GM21447 (cell line): ENCODE results near the gene SYT5.
"Not testable (repeated sequence)": the region's sequence is repeated elsewhere in the genome, so short reads cannot be mapped to it uniquely, and the experiment has no call there.

Experiments
- ATAC-seq: cut with Tn5 transposase; IDR thresholded peaks from one replicate; pipeline ENCODE4 v1.9.1; 2021; ENCODE audit not compliant: unreplicated experiment

The SYT5 gene

GRCh38 chr19:55179606-55180484, at the start of gene SYT5:
Gene SYT5, minus strand, starts transcription at chr19:55180289. Its CDS starts 1,248 bp downstream, at chr19:55179041.
- ATAC-seq, result no peak

DNA sequence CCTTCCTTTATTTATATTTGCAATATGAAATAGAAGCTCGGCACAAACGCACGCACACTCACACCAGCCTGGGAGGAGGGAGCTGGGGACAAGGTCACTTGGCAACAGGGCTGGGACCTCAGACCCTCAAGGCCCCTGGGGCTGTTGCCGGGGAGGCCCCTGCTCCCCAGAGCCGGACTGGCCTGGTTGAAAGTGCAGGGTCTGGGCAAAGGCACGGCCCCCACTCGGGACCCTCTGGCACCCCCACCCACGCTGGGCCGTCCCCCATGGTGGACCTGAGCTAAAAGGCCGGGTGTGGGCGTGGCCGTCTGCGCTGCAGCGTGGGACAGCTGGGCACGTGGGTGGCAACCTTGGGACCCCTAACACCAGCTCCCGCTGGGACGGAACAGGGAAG, 49.7 kb upstream of the SYT5 start:
- no peak for ATAC-seq

- ATAC-seq, result no peak
Measured at GRCh38 chr19:55229145-55229788, 49.2 kb upstream of the SYT5 start.

GRCh38 chr19:55228403-55229031, 48.4 kb upstream of the SYT5 start, which contains the start of gene TMEM86B:
Gene TMEM86B, minus strand, starts transcription at chr19:55228763. Its CDS starts 22 bp downstream, at chr19:55228741.
- ATAC-seq, result no peak

DNA sequence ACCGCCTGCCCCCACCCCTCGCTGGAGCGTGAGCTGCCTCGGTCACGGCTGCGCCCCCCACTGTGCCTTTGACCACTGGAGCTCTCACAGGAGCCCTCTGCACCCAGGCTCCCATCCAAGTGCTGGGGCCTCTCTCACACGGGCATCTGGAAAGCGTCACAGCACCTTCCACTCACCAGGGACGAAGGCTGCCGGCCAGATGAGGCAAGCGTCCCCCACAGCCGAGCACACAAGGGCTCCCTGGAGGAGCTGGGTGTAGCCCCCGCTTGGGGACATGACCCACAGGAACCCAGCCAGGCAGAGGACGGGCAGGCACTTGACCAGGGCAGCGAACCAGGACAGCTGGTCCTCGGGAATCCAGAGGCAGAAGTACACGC, 47.9 kb upstream of the SYT5 start:
- ATAC-seq, result no peak

GRCh38 chr19:55227241-55228014, 47.3 kb upstream of the SYT5 start:
- ATAC-seq, result no peak

- ATAC-seq, result no peak
Measured at GRCh38 chr19:55226788-55227187, 46.7 kb upstream of the SYT5 start.

- no peak for ATAC-seq
Measured at GRCh38 chr19:55226273-55226672, 46.2 kb upstream of the SYT5 start.

- ATAC-seq, result no peak
Measured at GRCh38 chr19:55225415-55225958, 45.4 kb upstream of the SYT5 start.

DNA sequence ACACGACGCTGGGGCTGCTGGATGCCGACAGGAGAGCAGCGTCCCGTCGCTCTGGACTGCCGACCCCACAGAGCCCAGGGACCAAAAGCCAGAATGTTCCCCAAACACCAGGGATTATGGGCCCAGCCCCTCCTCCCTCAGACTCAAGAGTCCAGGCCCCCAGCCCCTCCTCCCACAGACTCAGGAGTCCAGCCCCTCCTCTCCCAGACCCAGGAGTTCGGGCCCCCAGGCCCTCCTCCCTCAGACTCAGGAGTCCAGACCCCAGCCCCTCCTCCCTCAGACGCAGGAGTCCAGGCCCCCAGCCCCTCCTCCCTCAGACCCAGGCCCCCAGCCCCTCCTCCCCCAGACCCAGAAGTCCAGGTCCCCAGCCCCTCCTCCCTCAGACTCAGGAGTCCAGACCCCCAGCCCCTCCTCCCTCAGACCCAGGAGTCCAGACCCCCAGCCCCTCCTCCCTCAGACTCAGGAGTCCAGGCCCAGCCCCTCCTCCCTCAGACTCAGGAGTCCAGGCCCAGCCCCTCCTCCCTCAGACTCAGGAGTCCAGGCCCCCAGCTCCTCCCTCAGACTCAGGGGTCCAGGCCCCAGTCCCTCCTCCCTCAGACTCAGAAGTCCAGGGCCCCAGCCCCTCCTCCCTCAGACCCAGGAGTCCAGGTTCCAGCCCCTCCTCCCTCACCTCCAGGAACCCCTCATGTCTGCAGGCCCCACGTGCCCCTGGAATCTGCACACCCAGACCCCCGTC, 44.8 kb upstream of the SYT5 start:
- not testable (repeated sequence) for ATAC-seq

- no peak for ATAC-seq
Measured at GRCh38 chr19:55224038-55224665, 44.1 kb upstream of the SYT5 start.

GRCh38 chr19:55223291-55224037, 43.4 kb upstream of the SYT5 start:
- ATAC-seq, result no peak

DNA sequence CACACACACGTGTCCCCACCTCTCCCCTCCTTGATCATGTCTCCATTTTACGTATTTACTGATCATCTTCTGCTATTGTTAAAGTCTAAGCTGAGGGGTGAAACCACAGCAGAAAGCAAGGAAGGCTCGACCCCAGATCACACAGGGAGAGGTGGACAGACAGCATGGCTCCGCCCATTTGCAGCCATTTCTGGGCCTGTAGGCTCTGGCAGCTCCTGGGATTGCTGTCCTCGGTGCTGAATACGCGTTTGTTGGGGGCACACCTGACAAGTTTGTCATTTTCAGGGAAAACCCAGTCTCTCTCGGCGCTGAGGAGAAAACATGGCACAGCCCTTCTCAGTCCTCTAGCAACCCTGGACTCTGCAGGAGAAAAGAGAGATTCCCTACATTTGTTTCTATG, 40.4 kb upstream of the SYT5 start:
- no peak for ATAC-seq

GRCh38 chr19:55216461-55217198, 36.5 kb upstream of the SYT5 start:
- ATAC-seq, result no peak

DNA sequence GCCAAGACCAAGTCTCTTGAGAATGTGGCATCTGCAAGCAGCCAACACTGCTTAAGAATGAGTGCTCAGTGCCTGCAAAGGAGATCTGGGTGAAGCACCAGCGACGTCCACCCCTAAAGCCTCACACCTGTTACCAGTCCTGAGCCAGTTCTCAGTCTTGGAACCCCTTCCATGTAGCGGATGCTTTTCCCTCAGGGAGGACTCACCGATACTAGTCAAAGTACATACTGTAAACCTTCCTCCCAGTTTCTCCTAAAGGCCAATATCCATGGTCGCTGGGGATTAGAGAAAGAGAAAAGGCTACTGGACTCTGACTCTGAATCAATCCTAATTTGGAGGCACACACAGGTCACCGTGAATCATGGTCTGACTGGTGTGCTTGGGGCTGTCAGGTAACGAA, 33.5 kb upstream of the SYT5 start:
- ATAC-seq, result no peak

DNA sequence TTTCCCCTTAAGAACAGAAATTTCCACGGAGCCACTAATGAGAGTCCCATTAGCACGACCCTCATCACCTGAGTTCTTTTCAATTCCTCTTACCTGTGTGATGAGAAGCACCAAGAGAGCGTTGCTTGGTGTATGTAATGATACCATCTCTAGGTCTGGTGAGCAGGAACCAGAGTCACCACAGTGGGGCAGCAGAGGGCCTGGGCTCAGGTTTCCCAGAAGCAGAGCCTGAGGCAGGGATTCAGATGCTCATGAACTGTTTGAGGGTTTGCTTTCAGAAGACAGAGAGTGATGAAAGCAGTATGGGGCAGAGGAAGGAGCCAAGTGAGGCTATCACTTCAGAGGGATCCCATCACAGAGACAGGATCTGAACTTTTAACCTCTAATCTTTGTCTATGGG, 32.4 kb upstream of the SYT5 start:
- no peak for ATAC-seq

DNA sequence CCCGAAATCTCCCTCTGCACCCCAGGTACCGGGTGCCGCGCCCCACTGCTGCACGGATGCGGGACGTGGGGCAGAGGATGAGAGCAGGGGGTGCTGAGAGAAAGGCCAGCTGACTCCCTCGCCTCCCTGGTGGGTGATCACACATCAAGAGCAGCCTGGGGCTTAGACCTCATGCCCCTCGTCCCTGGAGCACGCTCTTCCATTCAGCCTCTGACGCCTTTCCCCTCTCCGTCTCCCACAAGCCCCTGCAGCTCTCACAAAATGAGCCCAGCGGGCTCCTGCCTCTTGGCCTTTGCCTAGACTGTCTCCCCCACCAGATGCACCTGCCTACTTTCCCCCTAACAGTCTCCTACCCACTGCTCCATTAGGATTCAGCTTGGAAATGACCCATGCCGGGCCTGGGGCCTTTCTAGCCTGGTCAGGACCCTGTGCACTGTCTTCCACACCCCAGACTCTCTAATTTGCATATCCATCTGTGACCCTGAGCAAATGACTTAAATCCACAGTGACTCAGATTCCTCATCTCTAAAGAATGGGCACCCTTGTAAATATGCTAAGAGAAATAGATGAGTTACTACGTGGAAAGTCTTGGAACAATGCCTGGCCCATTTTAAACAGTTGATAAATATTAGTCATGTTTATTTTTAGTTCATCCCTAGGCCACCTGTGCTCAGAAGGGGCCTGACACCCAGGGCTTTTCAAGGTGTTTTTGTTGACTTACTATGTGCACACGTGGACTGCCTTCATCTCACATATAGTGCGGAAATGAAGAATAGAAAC, 29.8 kb upstream of the SYT5 start:
- ATAC-seq, result no peak
